AG10803 (cell line): ENCODE results near the gene BAIAP3.
A peak's percentile ranks its signal among the peaks of the same experiment; 100 is the strongest.

Source experiments
- DNase-seq: peaks from one replicate; pipeline ENCODE4 v3.0.0; 2010; ENCODE audit warnings: low read depth
- H3K4me3 ChIP-seq: 2 replicates; pipeline ENCODE4 v1.5.1; 2011; ENCODE audit warnings: mild to moderate bottlenecking, low read length, control low read depth
- CTCF ChIP-seq: conservative IDR thresholded peaks from 2 replicates; pipeline ENCODE4 v1.5.1; 2011; ENCODE audit warnings: mild to moderate bottlenecking, low read length, control low read depth, inconsistent platforms

The BAIAP3 gene

DNA sequence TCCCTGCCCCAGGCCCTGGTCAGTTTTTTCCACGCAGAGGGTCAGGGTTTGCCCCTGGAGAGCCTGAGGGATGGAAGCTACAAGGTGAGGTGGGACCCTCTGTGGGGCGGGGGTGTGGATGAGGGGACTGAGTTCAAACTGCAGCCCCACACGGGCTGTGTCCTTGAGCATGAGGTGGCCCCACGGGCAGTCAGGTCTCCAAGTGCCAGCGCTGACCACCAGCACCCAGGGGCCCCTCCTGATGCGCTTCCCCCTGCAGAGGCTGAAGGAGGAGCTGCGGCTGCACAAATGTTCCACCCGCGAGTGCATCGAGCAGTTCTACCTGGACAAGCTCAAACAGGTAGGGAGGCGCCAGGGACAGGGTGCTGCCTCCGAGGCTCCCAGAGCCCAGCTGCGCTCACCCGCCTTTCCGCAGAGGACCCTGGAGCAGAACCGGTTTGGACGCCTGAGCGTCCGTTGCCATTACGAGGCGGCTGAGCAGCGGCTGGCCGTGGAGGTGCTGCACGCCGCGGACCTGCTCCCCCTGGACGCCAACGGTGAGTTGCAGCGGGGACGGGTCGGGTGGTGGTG, 13.9 kb downstream of the BAIAP3 start:
- no peak overlapping the region for H3K4me3 ChIP-seq
- TF ChIP-seq CTCF = no peak
- no peak for DNase-seq

DNA sequence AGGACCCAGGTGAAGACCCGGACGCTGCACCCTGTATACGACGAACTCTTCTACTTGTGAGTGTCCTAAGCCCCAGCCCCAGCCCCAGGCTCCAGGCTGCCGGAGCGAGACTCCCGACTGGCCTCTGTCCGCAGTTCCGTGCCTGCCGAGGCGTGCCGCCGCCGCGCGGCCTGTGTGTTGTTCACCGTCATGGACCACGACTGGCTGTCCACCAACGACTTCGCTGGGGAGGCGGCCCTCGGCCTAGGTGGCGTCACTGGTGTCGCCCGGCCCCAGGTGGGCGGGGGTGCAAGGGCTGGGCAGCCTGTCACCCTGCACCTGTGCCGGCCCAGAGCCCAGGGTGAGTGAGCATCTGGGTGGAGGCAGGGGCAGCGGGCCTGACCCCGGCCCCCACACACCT, 14.5 kb downstream of the BAIAP3 start:
- DNase-seq = no peak
- no peak for TF ChIP-seq CTCF
- no peak overlapping the region for H3K4me3 ChIP-seq

DNA sequence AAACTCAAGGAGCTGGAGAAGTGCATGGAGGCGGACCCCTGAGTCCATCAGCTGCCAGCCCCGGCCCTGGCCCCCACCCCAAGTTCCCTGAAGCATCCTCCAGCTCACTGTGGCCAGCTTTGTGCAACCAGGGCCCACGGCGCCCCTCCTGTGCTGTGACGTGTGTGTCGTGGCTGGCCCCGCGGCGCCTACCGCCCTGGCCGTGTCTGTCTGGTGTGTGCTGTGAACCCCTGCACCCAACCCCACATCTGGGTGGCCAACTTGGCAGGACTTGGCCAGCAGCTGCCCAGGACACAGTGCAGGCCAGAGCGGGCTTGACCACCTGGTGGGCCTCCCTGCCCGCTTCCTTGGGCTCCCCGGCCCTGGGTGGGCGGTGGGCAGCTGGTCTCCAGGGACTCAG, 15.0 kb downstream of the BAIAP3 start:
- TF ChIP-seq CTCF = no peak
- H3K4me3 ChIP-seq = no peak overlapping the region
- no peak for DNase-seq

DNA sequence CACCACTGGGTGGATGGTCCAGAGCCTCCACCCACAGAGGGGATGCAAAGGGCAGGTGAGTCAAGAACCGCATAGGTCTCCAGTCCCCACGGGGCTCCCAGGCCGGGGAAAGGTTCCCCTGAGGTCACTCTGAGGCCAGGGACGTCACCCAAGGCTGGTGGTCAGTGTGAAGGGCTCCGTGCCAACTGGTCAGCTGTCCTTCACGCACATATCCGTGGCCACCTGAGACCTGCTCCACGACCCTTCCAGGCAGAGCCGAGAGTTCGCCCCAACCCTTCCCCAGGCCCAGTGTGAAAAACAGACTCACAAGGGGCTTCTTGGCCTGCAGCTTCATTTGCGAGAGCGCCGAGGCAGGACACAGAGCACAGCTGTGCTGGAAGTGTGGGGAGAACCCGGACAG, 15.5 kb downstream of the BAIAP3 start:
- H3K4me3 ChIP-seq = no peak overlapping the region
- no peak for DNase-seq
- no peak for TF ChIP-seq CTCF

- no peak for DNase-seq
- no peak for TF ChIP-seq CTCF
- H3K4me3 ChIP-seq = no peak overlapping the region
These were observed 15.9 kb downstream of the BAIAP3 start for GRCh38 chr16:1349351-1349750.

- TF ChIP-seq CTCF = no peak
- no peak for DNase-seq
- no peak overlapping the region; the same call in 1 of the 2 replicates for H3K4me3 ChIP-seq
These were observed 16.5 kb downstream of the BAIAP3 start for GRCh38 chr16:1349951-1350350.

DNA sequence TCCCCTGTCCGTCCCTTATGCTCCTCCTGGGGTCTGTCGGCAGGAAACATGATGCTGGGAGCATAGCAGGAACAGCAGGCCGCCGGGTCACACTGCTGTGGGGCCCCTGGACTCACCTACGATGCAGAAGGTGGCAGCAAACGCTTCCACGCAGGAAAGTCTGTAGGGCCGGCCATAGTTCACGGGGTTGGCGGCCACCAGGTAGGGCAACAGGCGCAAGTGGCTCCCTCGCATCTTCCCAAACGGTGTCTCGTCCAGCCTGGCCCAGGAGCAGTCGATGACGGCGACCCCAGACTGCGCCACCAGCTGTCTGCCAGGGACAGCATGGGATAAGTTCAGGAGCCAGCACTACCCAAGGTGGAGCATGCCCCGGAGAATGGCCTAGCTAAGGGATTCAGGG, 17.2 kb downstream of the BAIAP3 start:
- no peak for TF ChIP-seq CTCF
- no peak for DNase-seq
- peak overlapping the region; percentile 87 for H3K4me3 ChIP-seq
